ENCODE results near the gene CCS. TPM values are rescaled to one million over a fixed set of nuclear protein-coding genes. Genes with fewer than 3 reads are reported as not detected.
A peak's percentile ranks its signal among the peaks of the same experiment; 100 is the strongest.

CCS gene
- total RNA-seq, 1 donor from 2014 or later: 34.2 TPM

GRCh38 chr11:66567787-66568123 is 25.2 kb upstream of the CCS start:
- peaks cover 2% of the 10 kb centered on the region for H3K27me3 Mint-ChIP-seq (ENCODE audit: low read depth)
- TF ChIP-seq, protein P1, sequence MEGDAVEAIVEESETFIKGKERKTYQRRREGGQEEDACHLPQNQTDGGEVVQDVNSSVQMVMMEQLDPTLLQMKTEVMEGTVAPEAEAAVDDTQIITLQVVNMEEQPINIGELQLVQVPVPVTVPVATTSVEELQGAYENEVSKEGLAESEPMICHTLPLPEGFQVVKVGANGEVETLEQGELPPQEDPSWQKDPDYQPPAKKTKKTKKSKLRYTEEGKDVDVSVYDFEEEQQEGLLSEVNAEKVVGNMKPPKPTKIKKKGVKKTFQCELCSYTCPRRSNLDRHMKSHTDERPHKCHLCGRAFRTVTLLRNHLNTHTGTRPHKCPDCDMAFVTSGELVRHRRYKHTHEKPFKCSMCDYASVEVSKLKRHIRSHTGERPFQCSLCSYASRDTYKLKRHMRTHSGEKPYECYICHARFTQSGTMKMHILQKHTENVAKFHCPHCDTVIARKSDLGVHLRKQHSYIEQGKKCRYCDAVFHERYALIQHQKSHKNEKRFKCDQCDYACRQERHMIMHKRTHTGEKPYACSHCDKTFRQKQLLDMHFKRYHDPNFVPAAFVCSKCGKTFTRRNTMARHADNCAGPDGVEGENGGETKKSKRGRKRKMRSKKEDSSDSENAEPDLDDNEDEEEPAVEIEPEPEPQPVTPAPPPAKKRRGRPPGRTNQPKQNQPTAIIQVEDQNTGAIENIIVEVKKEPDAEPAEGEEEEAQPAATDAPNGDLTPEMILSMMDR (IDR thresholded peaks at IDR 0.05): no peak
- H3K27ac Mint-ChIP-seq (ENCODE audit: unreplicated experiment): no peak overlapping the region
- H3K4me1 Mint-ChIP-seq (ENCODE audit: low read depth): peaks cover 7% of the 10 kb centered on the region
- H3K36me3 Mint-ChIP-seq (ENCODE audit: low read depth): no peaks in the 10 kb centered on the region
- no peak for DNase-seq (ENCODE audit: low spot score)
- H3K9me3 Mint-ChIP-seq (ENCODE audit: low read depth): no peaks in the 10 kb centered on the region
- no peak overlapping the region for H3K4me3 Mint-ChIP-seq (ENCODE audit: unreplicated experiment)

DNA sequence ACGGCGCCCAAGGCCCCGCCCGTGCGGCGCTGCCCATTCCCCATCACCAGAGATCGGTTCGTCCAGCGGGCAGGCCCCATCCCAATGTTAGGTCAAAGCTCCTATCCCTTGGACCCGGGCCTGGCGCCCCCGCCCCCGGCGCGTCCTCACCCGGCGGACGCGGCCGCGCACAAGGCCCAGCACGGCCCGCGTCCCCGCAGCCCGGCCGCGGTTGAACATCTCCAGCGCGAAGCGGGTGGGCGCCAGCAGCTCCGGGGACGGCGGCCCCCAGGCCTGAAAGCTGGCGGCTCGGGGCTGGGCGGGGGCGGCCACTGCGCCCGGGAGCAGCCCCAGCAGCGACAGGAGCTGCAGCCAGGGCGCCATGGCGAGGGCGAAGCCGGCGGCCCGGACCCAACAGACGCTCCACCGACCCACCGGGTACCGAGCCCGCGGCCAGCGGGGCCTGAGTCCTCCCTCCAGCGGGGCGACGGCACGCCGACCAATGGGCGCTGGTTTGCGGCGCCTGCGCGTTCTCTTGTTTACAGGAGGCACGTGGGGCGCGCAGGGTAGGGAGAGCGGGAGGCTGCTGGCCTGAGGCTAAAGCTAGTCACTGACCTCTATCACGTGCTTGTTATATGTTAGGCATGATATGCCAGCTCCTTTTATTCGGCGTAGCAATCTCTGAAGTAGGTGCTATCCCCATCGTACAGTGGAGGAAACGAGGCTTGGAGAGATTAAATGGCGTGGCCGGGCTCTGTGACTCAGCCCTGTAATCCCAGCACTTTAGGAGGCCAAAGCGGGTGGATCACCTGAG is 24.7 kb upstream of the CCS start, which contains the start of gene CTSF:
CTSF (minus strand) TSS at position 483 of the 793 bp plus-strand sequence; CDS start at position 363, 120 bp downstream.
- no peaks in the 10 kb centered on the region for H3K36me3 Mint-ChIP-seq (ENCODE audit: low read depth)
- no peak within 1 kb of the TSS for H3K4me3 Mint-ChIP-seq (ENCODE audit: unreplicated experiment)
- peaks cover 2% of the 10 kb centered on the region for H3K27me3 Mint-ChIP-seq (ENCODE audit: low read depth)
- TF ChIP-seq, protein P1 (IDR thresholded peaks at IDR 0.05): no peak
- no peak for DNase-seq (ENCODE audit: low spot score)
- no peaks in the 10 kb centered on the region for H3K9me3 Mint-ChIP-seq (ENCODE audit: low read depth)
- peaks cover 7% of the 10 kb centered on the region for H3K4me1 Mint-ChIP-seq (ENCODE audit: low read depth)
- no peak within 1 kb of the TSS for H3K27ac Mint-ChIP-seq (ENCODE audit: unreplicated experiment)

DNA sequence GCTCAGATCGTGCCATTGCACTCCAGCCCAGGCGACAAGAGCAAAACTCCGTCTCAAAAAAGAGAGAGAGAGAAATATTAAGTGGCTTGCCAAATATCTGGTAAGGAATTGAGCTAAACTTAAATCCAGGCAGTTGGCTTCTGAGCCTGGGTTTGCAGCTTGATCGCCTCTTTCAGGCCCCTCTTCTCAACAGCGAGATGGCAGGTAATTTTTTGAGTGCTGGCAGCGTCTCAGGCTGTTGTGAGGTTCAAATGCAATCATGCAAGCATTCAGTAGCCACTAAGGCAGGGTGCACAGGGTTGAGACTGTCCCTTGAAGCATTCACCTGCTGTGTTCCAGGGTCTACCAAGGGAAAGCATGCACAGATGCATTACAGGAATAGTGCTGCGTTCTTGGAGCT is 23.9 kb upstream of the CCS start:
- no peak overlapping the region for H3K27ac Mint-ChIP-seq (ENCODE audit: unreplicated experiment)
- peaks cover 7% of the 10 kb centered on the region for H3K4me1 Mint-ChIP-seq (ENCODE audit: low read depth)
- DNase-seq (ENCODE audit: low spot score): no peak
- peaks cover 7% of the 10 kb centered on the region for H3K27me3 Mint-ChIP-seq (ENCODE audit: low read depth)
- H3K4me3 Mint-ChIP-seq (ENCODE audit: unreplicated experiment): no peak overlapping the region
- no peaks in the 10 kb centered on the region for H3K9me3 Mint-ChIP-seq (ENCODE audit: low read depth)
- H3K36me3 Mint-ChIP-seq (ENCODE audit: low read depth): no peaks in the 10 kb centered on the region
- TF ChIP-seq, protein P1 (IDR thresholded peaks at IDR 0.05): no peak

GRCh38 chr11:66570079-66570849 is 22.7 kb upstream of the CCS start:
- DNase-seq (ENCODE audit: low spot score): no peak
- no peaks in the 10 kb centered on the region for H3K36me3 Mint-ChIP-seq (ENCODE audit: low read depth)
- H3K4me3 Mint-ChIP-seq (ENCODE audit: unreplicated experiment): no peak overlapping the region
- H3K27ac Mint-ChIP-seq (ENCODE audit: unreplicated experiment): peak overlapping the region; percentile 38
- peaks cover 7% of the 10 kb centered on the region for H3K4me1 Mint-ChIP-seq (ENCODE audit: low read depth)
- H3K27me3 Mint-ChIP-seq (ENCODE audit: low read depth): peaks cover 18% of the 10 kb centered on the region
- no peaks in the 10 kb centered on the region for H3K9me3 Mint-ChIP-seq (ENCODE audit: low read depth)
- TF ChIP-seq, protein P1 (IDR thresholded peaks at IDR 0.05): no peak

GRCh38 chr11:66570850-66571180 is 22.2 kb upstream of the CCS start:
- H3K9me3 Mint-ChIP-seq (ENCODE audit: low read depth): no peaks in the 10 kb centered on the region
- H3K4me1 Mint-ChIP-seq (ENCODE audit: low read depth): peaks cover 7% of the 10 kb centered on the region
- no peaks in the 10 kb centered on the region for H3K36me3 Mint-ChIP-seq (ENCODE audit: low read depth)
- H3K27me3 Mint-ChIP-seq (ENCODE audit: low read depth): peaks cover 19% of the 10 kb centered on the region
- no peak for DNase-seq (ENCODE audit: low spot score)
- TF ChIP-seq, protein P1 (IDR thresholded peaks at IDR 0.05): no peak
- no peak overlapping the region for H3K27ac Mint-ChIP-seq (ENCODE audit: unreplicated experiment)
- H3K4me3 Mint-ChIP-seq (ENCODE audit: unreplicated experiment): no peak overlapping the region
